ENCODE results near the gene RASEF.

RASEF gene

DNA sequence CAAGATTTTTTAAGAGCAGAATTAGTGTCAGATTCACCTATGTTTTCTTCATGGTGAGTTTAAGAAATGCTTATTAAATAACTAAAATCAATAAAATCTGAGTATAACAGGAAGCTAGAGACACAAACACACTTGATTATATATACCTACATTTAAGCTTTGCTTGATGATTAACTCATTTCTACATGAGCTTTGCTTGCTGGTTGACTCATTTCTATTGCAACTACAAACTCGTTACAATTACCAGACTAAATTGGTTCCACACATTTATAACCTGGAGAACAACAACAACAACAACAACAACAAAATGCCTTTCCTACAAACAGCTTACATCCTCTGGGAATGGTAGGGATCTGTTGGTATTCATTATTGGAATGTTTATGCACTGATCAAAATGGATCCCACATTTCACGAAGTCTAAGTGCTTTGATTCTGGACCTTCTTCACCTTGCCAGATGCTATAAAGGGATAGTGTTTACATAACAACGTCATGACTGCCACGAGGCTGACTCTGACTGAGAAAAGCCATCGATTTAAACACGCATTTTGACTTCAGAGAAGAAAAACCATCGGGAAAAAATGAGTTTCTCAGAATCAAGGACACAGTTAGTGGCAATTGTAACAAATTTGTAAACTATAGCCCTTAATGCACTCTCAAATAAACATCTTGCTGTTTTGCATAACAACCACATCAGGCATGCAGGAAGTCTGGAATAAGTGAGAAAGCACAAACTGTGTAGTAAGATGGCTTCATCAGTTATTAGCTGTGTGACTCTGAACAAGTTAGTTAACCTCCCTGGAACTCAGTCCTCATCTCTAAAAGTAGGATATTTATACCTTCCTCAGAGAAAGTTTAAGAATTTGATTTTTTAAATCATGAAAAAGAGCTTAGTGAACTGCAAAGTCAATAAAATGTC is 49.8 kb downstream of the RASEF start:
- DNase-seq (ENCODE audit: low read depth): no peak

DNA sequence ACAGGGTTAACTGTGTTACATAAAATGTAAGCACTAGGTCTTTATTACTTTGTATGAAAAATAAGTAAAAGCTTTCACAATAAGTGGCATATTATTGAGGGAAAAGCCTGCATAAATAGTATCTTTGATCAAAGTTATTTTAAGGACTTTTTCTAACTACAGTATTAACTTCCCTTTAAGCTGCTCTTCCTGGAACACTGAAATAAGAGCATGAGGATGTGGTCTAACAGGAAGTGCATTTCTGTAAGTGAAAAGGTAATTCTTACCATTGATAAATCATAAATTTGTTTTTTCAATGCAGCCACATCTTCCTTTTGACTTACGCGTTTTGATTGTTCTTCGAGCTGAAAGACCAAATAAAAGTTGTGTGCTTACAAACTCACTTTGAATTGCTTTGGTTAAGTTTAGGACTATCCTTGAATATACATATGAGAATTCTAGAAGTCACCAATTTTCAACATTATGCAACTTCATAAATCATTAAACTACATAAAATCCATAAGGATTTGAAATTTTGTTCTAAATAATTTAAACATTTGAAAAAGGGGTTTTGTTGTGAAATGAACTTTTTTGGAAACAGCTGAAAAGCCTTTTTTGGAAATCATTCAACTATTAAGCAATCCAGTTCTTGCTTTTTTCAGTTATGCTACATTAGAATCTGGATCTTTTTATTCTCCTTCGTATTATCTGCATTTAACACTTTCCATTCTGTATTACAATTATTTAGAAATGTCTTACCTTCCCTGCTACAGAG is 50.6 kb downstream of the RASEF start:
- no peak for DNase-seq (ENCODE audit: low read depth)

DNA sequence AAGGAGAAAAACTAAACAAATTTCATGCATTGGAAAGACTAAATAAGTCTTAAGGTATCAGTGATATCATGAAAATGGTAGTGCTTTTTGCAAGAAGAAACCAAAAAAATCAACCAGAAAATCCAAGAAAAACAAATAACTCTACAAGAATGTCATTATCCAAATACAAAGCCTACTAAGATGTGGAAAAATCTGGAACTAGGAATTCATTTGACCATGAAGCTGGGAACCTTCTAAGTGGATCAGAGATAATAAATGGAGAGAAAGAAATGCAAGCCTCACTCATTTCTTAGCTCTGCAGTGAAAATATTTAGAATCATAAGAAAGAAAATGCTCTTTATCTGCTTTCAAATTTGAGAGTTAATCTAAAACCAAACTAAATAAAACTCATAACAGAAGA is 51.3 kb downstream of the RASEF start:
- no peak for DNase-seq (ENCODE audit: low read depth)

DNA sequence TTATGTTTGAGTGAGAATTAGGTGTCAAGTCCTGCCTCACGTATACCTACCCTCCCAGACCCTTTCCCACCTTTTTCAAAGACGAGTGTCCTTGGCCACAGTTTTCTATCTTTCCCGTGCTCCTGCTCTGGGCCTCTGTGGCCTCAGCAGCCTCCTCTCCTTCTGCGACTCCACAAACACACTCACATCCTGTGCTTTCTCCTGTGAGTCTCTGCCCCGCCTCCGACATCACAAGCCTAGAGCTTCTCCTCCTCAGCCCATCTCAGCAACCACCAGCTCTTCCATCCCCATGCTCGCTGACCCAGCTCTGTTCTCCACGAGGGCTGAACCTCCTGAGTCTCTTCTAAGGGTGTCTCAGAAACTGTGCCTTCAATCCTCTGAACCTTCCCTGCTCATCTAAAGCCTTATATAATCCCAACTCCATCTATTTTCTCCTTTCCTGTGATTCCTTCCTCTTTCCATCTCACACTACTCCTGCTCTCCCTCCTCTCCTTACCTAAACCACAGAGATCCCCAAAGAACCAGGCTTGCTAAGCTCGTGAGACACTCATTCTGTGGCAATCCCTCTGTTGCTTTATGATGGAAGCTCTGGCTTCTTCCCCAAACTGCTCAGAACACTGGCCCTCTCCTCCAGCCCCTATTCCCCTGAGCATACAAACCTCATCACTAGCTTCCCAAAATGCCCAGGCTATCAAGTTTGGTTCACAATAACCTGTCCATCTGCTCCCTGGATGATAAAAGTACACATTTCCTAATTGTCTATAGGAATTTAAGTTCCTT is 55.2 kb downstream of the RASEF start:
- DNase-seq (ENCODE audit: low read depth): no peak

DNA sequence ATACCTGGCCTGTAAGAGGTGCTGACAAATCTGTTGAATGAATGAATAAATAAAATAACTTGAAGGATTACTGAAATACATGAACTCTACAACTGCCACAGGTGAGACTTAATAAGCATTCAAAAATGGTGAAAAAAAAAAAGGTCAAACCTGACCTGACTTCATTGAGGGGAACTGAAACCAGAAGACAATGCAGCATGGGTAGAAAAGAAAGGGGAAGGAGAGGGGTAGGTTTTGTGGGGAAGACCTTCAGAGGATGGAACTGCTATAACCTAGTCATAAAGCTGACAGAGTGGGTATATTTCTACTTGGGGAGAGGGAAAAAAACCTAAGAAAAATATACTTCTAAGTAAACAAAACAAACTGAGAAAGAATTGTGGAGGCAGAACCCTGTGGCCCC is 56.6 kb downstream of the RASEF start:
- DNase-seq (ENCODE audit: low read depth): no peak

DNA sequence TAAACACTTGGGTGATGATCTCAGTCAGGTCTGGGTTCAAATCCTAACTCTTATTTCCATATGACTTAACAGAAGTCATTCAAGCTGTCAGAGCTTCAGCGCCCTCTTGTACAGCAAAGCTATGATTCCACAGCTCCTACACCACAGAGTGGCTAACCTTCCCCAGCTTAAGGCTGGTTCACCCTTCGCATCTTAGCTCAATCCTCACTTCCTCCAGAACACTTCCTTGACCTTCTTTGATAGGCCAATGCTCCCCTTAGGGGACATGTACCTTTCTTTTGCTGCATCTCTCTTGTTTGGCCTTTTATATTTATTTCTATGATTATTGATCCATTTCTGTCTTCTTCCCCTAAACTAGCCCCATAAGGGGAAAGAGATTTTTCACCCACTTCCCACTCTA is 57.0 kb downstream of the RASEF start:
- DNase-seq (ENCODE audit: low read depth): no peak

DNA sequence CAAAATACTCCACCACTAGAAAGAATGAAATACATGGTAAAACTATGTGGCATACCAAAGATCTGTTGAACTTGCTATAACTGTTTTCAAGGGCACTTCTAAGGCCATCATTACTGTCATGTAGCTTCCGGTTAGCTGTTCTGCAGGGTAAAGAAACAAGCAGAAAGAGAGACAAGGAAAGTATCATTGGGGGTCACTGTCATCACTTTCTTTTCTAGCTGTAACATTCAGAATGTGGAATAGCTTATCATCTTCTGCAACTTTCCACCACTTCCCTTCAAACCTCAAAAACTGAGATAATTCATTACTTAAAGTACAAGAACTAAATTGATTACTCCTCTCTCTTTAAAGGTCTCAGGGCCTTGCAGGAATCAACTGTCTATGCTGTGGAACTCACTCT is 57.6 kb downstream of the RASEF start:
- DNase-seq (ENCODE audit: low read depth): no peak

DNA sequence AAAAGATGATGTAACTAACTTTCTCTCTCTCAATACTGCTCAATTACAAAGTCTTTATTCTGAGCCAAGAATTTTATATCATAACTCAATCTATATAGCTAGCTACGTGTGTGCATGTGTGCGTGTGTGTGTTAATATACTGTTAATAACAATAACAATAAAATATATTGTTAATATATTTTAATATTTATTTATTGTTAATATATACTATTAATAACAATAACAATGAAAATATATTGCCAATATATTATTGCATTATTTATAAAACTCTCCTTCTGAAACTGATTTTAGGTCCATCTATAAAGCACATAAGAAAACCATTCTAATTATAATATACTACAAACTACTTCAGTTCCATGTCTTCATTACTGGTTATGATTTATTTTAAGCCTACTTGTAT is 60.6 kb downstream of the RASEF start:
- DNase-seq (ENCODE audit: low read depth): no peak

DNA sequence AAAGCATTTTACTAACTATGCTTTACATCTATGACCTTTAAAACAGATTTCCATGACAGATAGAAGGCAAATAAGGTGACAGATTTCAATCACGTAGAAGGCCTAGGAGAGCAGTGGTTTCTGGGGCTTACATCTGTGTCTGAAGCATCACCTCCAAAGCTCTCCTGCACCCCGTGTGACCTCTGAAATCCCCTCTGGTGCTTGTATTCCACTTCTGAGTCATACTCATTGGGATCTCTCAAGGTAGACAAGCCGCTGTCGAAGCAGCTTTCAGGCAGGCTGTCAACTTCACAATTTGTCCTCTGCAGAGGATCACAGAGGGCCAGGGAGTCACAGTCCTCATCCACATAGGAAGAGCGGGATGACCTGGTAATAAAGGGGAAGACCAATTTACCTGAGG is 62.2 kb downstream of the RASEF start:
- no peak for DNase-seq (ENCODE audit: low read depth)

DNA sequence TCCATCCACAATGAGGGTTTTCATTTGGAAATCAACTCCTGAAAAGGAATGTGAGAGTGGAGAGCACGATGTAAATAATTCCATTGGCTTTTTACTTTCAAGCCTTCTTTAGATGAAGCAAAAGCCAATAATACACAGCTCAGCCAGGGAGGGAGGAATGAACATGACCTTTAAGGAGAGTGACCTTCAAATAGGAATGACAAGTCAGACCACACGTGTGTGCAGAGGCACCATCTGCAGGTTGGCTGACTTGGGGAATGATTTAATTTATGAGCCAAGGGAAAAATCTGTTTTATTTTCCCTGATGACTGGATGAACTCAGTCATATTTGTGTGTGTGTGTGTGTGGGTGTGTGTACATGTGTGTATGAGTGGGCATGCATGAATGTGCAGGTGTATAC is 64.5 kb downstream of the RASEF start:
- DNase-seq (ENCODE audit: low read depth): no peak

DNA sequence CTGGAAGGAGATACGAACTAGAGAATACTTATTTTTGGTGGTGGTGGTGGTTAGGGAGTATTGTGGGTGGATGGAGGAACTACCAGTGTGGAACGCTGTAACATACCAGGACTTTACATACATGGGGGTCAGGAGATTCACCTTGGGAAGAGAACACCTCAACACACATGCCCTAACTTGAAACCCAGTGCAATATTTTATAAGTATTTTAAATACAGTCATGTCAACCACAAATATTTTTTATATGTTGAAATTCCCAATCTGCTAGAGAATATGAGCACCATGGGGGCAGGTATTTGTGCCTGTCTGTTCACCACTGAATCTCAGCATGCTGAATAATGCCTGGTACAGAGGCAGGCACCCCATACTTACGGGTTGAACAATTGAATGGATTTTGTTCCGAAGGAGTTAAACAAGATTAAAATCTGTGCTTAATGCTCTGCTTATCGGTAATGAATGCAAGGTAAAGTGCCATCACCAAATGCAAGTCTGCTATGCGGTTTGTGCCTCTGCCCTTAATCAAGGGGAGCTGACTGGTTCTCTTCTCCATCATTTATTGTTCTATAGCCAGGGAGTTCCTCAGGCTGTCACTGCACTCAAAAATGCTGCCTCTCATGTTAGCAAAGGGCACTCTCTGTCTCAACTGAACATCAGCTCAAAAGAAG is 65.3 kb downstream of the RASEF start:
- DNase-seq (ENCODE audit: low read depth): no peak

DNA sequence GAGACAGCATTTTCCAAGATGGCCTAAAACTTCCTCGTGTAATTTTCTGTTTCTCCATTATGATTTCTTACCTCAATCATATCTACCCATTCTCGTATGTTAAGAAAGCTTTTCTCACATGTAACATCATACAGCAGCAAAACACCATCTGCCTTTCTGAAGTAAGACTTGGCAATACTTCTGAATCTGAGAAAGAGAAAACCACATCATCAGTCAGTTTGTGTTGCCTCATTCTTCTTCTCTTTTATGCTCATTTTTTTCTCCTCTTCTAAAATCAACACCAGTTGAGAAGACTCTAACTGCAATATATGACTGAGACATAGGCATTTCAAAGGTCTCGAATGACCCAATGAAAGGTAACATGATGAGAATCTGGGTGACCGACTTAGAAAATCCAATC is 66.0 kb downstream of the RASEF start:
- no peak for DNase-seq (ENCODE audit: low read depth)

DNA sequence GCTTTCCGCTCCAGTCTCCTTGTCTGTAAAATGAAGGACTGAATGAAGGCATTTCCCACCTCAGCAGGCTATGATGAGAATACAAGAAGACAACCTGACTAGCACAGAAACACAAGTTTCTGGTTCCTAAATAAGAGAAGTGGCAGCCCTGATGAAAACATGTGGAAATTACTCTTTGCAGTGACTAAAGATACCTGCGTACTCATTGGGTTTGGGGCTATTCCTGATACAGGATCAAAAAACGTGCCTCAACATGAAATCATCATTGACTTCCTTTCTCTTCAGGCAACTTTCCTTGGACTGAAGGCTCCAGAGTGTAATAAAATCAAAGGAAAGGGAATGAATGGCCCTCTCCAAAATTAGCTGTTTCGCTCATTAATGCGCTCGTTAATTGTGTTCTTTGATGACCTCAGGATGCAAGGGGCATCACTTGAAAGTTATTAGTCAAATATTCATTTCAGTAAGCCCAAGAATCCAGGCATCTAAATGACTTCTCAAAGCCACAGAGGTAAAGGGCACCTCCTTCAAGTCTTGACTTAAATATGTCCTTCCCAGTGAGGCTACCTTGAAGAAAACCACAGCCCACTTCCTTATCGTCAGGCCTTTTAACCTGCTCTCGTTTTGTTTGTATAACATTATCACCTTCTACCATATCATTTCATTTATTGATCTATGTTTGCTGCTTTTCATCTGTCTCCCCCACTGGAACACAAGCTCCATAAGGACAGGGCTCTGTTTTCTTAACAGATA is 68.9 kb downstream of the RASEF start:
- no peak for DNase-seq (ENCODE audit: low read depth)

DNA sequence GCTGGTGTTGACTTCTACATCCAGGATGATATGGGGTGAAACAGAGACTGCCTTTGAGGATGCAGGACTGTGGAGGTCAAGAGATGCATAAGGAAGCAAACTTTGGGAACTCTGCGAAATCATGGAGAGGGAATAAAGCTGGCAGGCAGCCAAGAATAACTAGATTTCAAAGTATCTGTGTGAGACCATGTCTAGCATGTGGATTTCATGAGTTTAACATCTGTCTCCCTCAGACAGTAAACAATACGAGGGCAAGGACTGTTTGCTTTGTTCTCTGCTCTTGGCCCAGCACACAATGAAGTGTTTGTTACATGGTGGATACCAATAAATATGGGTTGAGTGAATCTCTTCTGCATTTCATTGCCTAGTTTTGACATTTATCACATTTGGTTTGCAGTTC is 71.3 kb downstream of the RASEF start:
- no peak for DNase-seq (ENCODE audit: low read depth)

DNA sequence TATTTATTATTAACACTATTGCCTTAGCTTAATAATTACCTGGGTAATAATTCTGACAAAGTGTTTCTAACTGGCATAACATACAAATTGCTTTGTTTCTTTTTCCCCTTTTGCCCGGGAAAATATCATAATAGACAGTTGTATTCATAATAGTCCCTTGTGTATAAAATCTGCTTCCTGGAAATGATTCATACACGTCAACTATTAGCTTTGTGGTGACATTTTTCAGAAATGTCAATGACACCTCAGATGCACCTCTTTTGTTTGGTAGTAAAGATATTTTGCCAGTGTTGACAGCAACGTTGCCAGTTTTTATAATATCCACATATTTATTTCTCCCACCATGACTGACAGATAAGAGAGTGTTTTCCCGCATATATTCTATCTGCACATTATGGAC is 73.0 kb downstream of the RASEF start:
- DNase-seq (ENCODE audit: low read depth): no peak

DNA sequence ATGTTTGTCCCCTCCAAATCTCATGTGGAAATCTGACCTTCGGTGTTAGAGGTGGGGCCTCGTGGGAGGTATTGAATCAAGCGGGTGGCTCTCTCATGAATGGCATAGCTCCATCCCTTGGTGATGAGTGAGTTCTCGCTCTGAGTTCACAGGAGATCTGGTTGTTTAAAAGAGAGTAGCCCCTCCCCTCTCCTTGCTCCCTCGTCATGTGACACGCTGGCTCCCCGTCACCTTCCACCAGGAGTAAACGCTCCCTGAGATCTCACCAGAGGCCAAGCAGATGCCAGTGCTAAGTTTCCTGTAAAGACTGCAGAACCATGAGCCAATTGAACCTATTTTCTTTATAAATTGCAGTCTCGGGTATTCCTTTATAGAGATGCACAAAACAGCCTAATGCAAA is 74.5 kb downstream of the RASEF start:
- DNase-seq (ENCODE audit: low read depth): no peak

DNA sequence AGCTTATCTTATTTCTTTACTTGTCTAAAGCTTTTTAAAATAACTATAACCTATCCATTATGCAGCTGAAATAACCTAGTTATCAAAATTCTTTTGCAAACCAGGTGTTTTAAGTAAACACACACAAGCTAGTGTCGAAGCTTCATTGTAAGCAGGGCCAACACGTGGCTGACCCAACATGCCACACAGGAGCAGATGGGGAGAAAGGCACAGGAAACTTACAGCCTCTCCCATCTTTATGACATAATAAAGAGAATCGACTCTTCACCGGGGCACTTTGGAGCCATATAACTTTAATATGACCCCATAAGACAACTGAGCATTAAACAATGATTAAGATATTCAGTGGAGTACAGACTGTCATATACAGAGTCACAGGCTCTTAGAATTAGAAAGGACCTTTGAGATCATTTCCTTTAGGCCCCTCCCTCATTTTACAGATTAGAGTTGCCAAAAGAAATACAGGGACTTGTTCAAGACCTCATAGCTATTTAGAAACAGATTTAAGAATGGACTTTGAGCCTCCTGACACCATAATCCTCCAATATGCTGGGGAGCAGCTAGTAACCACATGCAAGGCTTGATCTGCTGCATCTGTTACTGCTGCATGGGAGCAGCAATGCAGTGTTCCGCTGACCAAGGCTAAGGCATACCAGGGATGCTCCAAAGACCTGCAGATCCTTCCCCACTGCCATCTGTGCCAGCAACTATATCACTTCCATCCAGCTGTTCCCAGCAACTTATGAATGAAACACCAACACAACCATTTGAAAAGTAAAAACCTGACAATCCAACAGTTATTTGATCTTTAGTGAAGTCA is 75.4 kb downstream of the RASEF start:
- DNase-seq (ENCODE audit: low read depth): no peak

DNA sequence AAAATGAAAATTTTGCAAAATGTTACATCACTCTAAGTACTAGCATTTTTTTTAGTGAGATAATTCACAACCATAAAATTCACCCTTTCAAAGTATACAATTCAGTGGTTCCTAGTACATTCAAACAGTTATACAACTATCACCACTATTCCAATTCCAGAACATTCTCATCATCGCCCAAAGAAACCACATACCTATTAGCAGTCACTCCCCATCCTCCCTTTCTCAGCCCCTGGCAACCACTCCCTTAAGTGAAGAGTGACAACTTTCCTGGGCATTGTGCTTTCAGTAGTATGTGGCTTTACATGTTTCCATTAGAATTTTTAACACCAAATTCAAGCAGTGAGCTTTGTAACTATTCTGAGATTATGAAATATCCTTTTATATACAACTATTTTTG is 81.4 kb downstream of the RASEF start:
- no peak for DNase-seq (ENCODE audit: low read depth)

DNA sequence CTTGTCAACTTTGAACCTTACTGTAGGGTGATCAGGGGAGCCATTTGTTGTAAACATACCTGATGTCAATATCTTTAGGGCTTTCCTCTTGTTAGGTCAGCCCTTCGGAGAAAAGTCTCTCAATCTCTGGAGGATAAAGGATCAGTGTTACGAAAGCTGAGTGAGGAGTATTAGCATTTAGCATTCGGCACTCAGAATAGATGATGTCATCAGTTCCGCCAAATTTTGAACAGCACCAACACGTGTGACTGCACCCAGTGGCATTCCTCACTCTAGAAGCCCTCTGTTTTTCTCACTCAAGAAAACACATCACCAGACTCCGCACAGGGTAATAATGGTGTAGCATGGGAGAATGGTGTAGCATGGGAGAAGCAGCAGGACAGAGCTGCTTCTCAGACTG is 87.8 kb downstream of the RASEF start:
- DNase-seq (ENCODE audit: low read depth): no peak

DNA sequence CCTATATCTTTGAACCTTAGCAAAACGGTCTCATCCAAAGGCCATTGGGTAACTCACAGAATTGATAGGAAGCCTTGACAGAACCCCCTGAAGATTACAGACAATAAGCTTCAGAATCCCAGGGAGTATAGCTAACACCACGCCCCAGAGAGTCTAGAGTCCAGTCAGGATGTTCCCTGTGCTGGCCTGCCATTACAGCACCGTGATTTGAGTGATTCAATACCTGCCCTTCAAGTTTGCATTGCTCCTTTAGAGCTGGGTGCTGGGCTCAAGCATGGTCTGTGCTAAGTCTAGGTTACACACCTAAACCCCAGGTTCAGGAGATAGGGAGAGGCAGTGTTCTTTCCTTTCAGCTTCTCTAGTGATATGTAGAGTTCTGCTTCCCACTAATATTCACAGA is 90.5 kb downstream of the RASEF start:
- no peak for DNase-seq (ENCODE audit: low read depth)

DNA sequence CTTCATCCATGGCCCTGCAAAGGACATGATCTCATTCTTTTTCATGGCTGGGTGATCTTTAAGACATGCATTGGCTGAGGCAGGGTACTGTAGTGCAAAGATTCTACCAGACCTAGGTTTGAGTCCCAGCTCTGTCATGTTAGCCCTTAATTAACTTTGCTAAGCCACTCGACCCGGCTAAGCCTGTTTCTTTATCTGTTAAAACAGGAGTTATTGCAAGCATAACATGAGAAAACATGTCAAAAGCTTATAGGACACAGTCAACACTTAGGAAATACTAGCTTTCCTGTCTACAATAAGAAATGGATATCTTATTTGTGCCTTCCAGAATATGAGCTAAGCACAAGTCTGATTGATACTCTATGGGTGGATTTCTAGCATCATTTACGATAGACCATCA is 92.6 kb downstream of the RASEF start:
- DNase-seq (ENCODE audit: low read depth): no peak
